K562 (cell line): Measurements from ENCODE around the gene HOXB3. TPM values are rescaled to one million over a fixed set of nuclear protein-coding genes. Genes with fewer than 3 reads are reported as not detected.

Experiments
- ASH1L ChIP-seq: fragments of 450-650 bp; IDR thresholded peaks from 2 replicates; pipeline ENCODE4 v1.6.1; 2018; ENCODE audit warnings: borderline replicate concordance, mild to moderate bottlenecking, low read depth; ENCODE audit not compliant: partially characterized antibody
- CHCHD3 ChIP-seq: fragments of 250-450 bp; sonication (Bioruptor Pico); IDR thresholded peaks from 2 replicates; pipeline ENCODE4 v2.1.2; 2022; ENCODE audit warnings: mild to moderate bottlenecking
- E2F6 ChIP-seq, 2 experiments: IDR thresholded peaks; 2 replicates each; pipeline ENCODE4 v1.6.1; 2011; ENCODE audit warnings: borderline replicate concordance in 1 of 2, control low read depth in 1 of 2, low read depth in 1 of 2, low read length in 1 of 2, mild to moderate bottlenecking in 1 of 2, mixed read lengths in 1 of 2, moderate library complexity in 1 of 2; ENCODE audit not compliant: insufficient read depth in 1 of 2, insufficient read length in 1 of 2, poor library complexity in 1 of 2, severe bottlenecking in 1 of 2; ENCODE audit errors: extremely low read depth in 1 of 2
- HDGF ChIP-seq: fragments of 450-650 bp; IDR thresholded peaks from 2 replicates; pipeline ENCODE4 v1.6.1; 2016
- JUND ChIP-seq, 2 experiments: IDR thresholded peaks; 2 replicates in 1 of 2; 3 replicates in 1 of 2; pipeline ENCODE4 v1.6.1; 2011; ENCODE audit warnings: borderline replicate concordance in 2 of 2, low read depth in 2 of 2, low read length in 2 of 2, improper control_type of control experiment in 1 of 2, missing biosample characterization in 1 of 2, missing genetic modification characterization in 1 of 2, missing genetic modification reagents in 1 of 2
- KLF1 ChIP-seq: fragments of 450-650 bp; IDR thresholded peaks from 2 replicates; pipeline ENCODE4 v1.6.1; 2016; ENCODE audit warnings: missing genetic modification characterization, missing compliant biosample characterization
- MED1 ChIP-seq: sonication (generic); formaldehyde crosslinking; IDR thresholded peaks from 2 replicates; pipeline ENCODE4 v1.8.1; 2023; ENCODE audit warnings: missing genetic modification reagents, borderline replicate concordance
- MITF ChIP-seq: IDR thresholded peaks from 2 replicates; pipeline ENCODE4 v1.6.1; 2014; ENCODE audit warnings: antibody characterized with exemption
- MNT ChIP-seq, 2 experiments: fragments of 450-650 bp; conservative IDR thresholded peaks; 2 replicates each; pipeline ENCODE4 v1.6.1; 2017; ENCODE audit warnings: mild to moderate bottlenecking in 2 of 2, moderate library complexity in 2 of 2
- RBBP5 ChIP-seq: fragments of 200-600 bp; sonication (generic); IDR thresholded peaks from 2 replicates; pipeline ENCODE4 v1.6.1; 2012; ENCODE audit warnings: borderline replicate concordance, mild to moderate bottlenecking, low read length, control low read depth, inconsistent platforms; ENCODE audit not compliant: insufficient read depth, poor library complexity, severe bottlenecking
- RNF2 ChIP-seq: sonication (generic); IDR thresholded peaks from 2 replicates; pipeline ENCODE4 v1.6.1; 2016
- SMARCC2 ChIP-seq: fragments of 450-650 bp; IDR thresholded peaks from 2 replicates; pipeline ENCODE4 v1.6.1; 2017; ENCODE audit warnings: antibody characterized with exemption, moderate library complexity, mild to moderate bottlenecking, low read depth
- SMARCE1 ChIP-seq: fragments of 450-650 bp; IDR thresholded peaks from 2 replicates; pipeline ENCODE4 v1.7.1; 2016; ENCODE audit warnings: mild to moderate bottlenecking
- SRSF7 ChIP-seq: fragments of 200-400 bp; formaldehyde crosslinking; optimal IDR thresholded peaks from 2 replicates; pipeline ENCODE3; 2017; ENCODE audit warnings: mild to moderate bottlenecking, low read depth, low read length
- TARDBP ChIP-seq: fragments of 450-650 bp; IDR thresholded peaks from 2 replicates; pipeline ENCODE4 v1.6.1; 2016
- ZKSCAN8 ChIP-seq: fragments of 200-800 bp; sonication (Bioruptor generic); IDR thresholded peaks from 2 replicates; pipeline ENCODE4 v1.6.1; 2016; ENCODE audit warnings: missing genetic modification characterization, missing compliant biosample characterization
- ZNF184 ChIP-seq: sonication (generic); formaldehyde crosslinking; IDR thresholded peaks from 2 replicates; pipeline ENCODE4 v1.5.0; 2020; ENCODE audit warnings: missing genetic modification reagents
- ZNF23 ChIP-seq: fragments of 250-450 bp; sonication (Bioruptor Pico); IDR thresholded peaks from 2 replicates; pipeline ENCODE4 v1.4.0; 2020; ENCODE audit warnings: mild to moderate bottlenecking
- ZNF395 ChIP-seq: fragments of 200-800 bp; sonication (Bioruptor generic); IDR thresholded peaks from 2 replicates; pipeline ENCODE4 v1.6.1; 2017; ENCODE audit warnings: missing genetic modification characterization, missing compliant biosample characterization
- ZNF551 ChIP-seq: fragments of 250-450 bp; sonication (Bioruptor Pico); IDR thresholded peaks from 2 replicates; pipeline ENCODE4 v1.5.0; 2021; ENCODE audit warnings: mild to moderate bottlenecking, moderate library complexity
- ZNF76 ChIP-seq: fragments of 250-450 bp; sonication (Bioruptor Pico); IDR thresholded peaks from 2 replicates; pipeline ENCODE4 v1.4.0; 2020; ENCODE audit warnings: mild to moderate bottlenecking, moderate library complexity, borderline replicate concordance
- polyA plus RNA-seq, 8 experiments: library from polyadenylated mRNA; depleted of rRNA in 4 of 8; stranded (reverse) in 5 of 8; unstranded in 3 of 8; fragments of >200 nt; fragmentation: Nextera tagmentation in 2 of 8; fragmentation: Illumina TruSeq in 1 of 8; extraction: Ambion mirVana in 2 of 8; extraction: Trizol in 1 of 8; gene quantifications; 2 replicates each; pipeline versions ENCODE4 v1.2.1 to v1.2.3, GENCODE V29; 2011 to 2014; ENCODE audit warnings: inconsistent platforms in 1 of 8, missing spikeins in 1 of 8
- total RNA-seq, 7 experiments: library from RNA; depleted of rRNA in 6 of 7; stranded (reverse); fragments of >200 nt in 6 of 7; fragmentation: Illumina TruSeq in 2 of 7; extraction: Trizol in 2 of 7; gene quantifications; 2 replicates each; pipeline versions ENCODE4 v1.2.1 to v1.2.3, GENCODE V29; 2011 to 2021; ENCODE audit warnings: low replicate concordance in 1 of 7

The HOXB3 gene
- total and polyA plus RNA-seq, 9 of the 15 experiments (the other 6 are each of a cell fraction or from before 2014, with no cell fraction given): 2.4 to 41.3 (median 20.2) TPM

- TF ChIP-seq E2F6 (IDR thresholded peaks at IDR 0.05; ENCODE audit: borderline replicate concordance in 1 of 2, extremely low read depth in 1 of 2, insufficient read depth in 1 of 2, insufficient read length in 1 of 2, low read depth in 1 of 2, low read length in 1 of 2, poor library complexity in 1 of 2, severe bottlenecking in 1 of 2): peak in 1 of 2 experiments; percentile 33
- no peak for TF ChIP-seq SMARCE1
- TF ChIP-seq HDGF: no peak
- no peak; the same call in 1 of the 2 replicates for TF ChIP-seq JUND (IDR thresholded peaks at IDR 0.05; ENCODE audit: borderline replicate concordance, low read depth, low read length)
- no peak; the same call in 2 of the 3 replicates for TF ChIP-seq JUND (tag; IDR thresholded peaks at IDR 0.05; ENCODE audit: borderline replicate concordance, low read depth, low read length)
- no peak for TF ChIP-seq ZNF23
- no peak for TF ChIP-seq KLF1
- TF ChIP-seq ZNF395 (CRISPR knock-in tag): no peak
- TF ChIP-seq RNF2: no peak; the same call in 1 of the 2 replicates
- no peak for TF ChIP-seq MITF
- TF ChIP-seq SRSF7: no peak
- TF ChIP-seq ZNF551 (CRISPR knock-in tag): no peak
- no peak for TF ChIP-seq MED1 (CRISPR knock-in tag)
- TF ChIP-seq ZKSCAN8: no peak
- TF ChIP-seq TARDBP: no peak
- 0 out of 2 replicates have a peak, but pooled peaks have one; percentile 39 for TF ChIP-seq SMARCC2
- peak in 1 of 2 experiments; percentile 4; a peak in 1 of 4 replicates for TF ChIP-seq MNT (conservative IDR thresholded peaks at IDR 0.05)
- TF ChIP-seq CHCHD3 (CRISPR knock-in tag): no peak
- no peak for TF ChIP-seq ASH1L
- TF ChIP-seq ZNF184 (CRISPR knock-in tag): no peak
- peak; percentile 42 for TF ChIP-seq RBBP5
- TF ChIP-seq ZNF76 (CRISPR knock-in tag): no peak
Measured at GRCh38 chr17:48579760-48580554, 10.1 kb downstream of the HOXB3 start (continued).
